GM19468 (cell line): Measurements from ENCODE around the gene DST.

ENCODE experiments used
- ATAC-seq: cut with Tn5 transposase; IDR thresholded peaks from one replicate; pipeline ENCODE4 v1.9.1; 2021; ENCODE audit warnings: mild to moderate bottlenecking, moderate library complexity, moderate number of reproducible peaks; ENCODE audit not compliant: unreplicated experiment; ENCODE audit errors: extremely low read depth

Gene DST

GRCh38 chr6:56416247-56416646 lies 226.4 kb downstream of the DST start:
- ATAC-seq, result no peak

- ATAC-seq, result no peak
Observed at GRCh38 chr6:56408976-56409375, 233.7 kb downstream of the DST start.
